KMS-11 (cell line): Measurements from ENCODE around the gene ITGA11.

ENCODE experiments used
- H2AFZ ChIP-seq: fragments of 200-600 bp; sonication (generic); 2 replicates; pipeline ENCODE4 v1.6.1; 2016; ENCODE audit warnings: antibody characterized with exemption, mixed run types, low read depth
- H3K27ac ChIP-seq: fragments of 200-600 bp; sonication (generic); 2 replicates; pipeline ENCODE4 v1.6.1; 2016; ENCODE audit warnings: mild to moderate bottlenecking, mixed run types
- H3K27me3 ChIP-seq: fragments of 200-600 bp; sonication (generic); 2 replicates; pipeline ENCODE4 v1.6.1; 2017; ENCODE audit warnings: mild to moderate bottlenecking, low read depth, mixed run types, moderate library complexity; ENCODE audit not compliant: insufficient read depth
- H3K36me3 ChIP-seq: fragments of 200-600 bp; sonication (generic); 2 replicates; pipeline ENCODE4 v1.6.1; 2017; ENCODE audit warnings: mild to moderate bottlenecking, mixed run types; ENCODE audit not compliant: insufficient read depth
- H3K4me1 ChIP-seq: fragments of 200-600 bp; sonication (generic); 2 replicates; pipeline ENCODE4 v1.6.1; 2016; ENCODE audit warnings: mild to moderate bottlenecking, low read depth, mixed run types; ENCODE audit not compliant: poor library complexity, severe bottlenecking
- H3K4me2 ChIP-seq: fragments of 200-600 bp; sonication (generic); 2 replicates; pipeline ENCODE4 v1.7.0; 2016; ENCODE audit warnings: mild to moderate bottlenecking, mixed run types
- H3K4me3 ChIP-seq: fragments of 200-600 bp; sonication (generic); IDR thresholded peaks from 2 replicates; pipeline ENCODE4 v1.6.1; 2017; ENCODE audit warnings: low read depth, low read length, mixed read lengths; ENCODE audit not compliant: insufficient read depth
- H3K79me2 ChIP-seq: fragments of 200-600 bp; sonication (generic); 2 replicates; pipeline ENCODE4 v1.6.1; 2016; ENCODE audit warnings: low read depth, mixed run types; ENCODE audit not compliant: insufficient read depth
- H3K9ac ChIP-seq: fragments of 200-600 bp; sonication (generic); 2 replicates; pipeline ENCODE4 v1.6.1; 2016; ENCODE audit warnings: mild to moderate bottlenecking, mixed run types
- H4K20me1 ChIP-seq: fragments of 200-600 bp; sonication (generic); 2 replicates; pipeline ENCODE4 v1.6.1; 2016; ENCODE audit warnings: mild to moderate bottlenecking, mixed run types; ENCODE audit not compliant: insufficient read depth
- CTCF ChIP-seq: fragments of 200-600 bp; sonication (generic); conservative IDR thresholded peaks from 2 replicates; pipeline ENCODE4 v1.6.1; 2017; ENCODE audit warnings: low read depth, mild to moderate bottlenecking, antibody characterized with exemption, low read length, moderate library complexity, mixed read lengths

ITGA11 gene

GRCh38 chr15:68409736-68410370 is 22.1 kb downstream of the ITGA11 start:
- H4K20me1 ChIP-seq = no peaks in the 10 kb centered on the region
- H3K27me3 ChIP-seq = no peaks in the 10 kb centered on the region
- no peaks in the 10 kb centered on the region for H3K36me3 ChIP-seq
- no peak overlapping the region for H2AFZ ChIP-seq
- H3K4me3 ChIP-seq = no peak overlapping the region
- H3K79me2 ChIP-seq = no peaks in the 10 kb centered on the region
- no peak overlapping the region for H3K27ac ChIP-seq
- no peak for TF ChIP-seq CTCF
- H3K4me2 ChIP-seq = no peak overlapping the region
- H3K4me1 ChIP-seq = no peaks in the 10 kb centered on the region
- H3K9ac ChIP-seq = no peak overlapping the region

GRCh38 chr15:68408971-68409370 is 23.0 kb downstream of the ITGA11 start:
- Histone ChIP-seq H3K9ac (no peak overlapping the region), H4K20me1 (no peaks in the 10 kb centered on the region), H3K27me3 (no peaks in the 10 kb centered on the region), H3K4me1 (no peaks in the 10 kb centered on the region), H2AFZ (no peak overlapping the region), H3K79me2 (no peaks in the 10 kb centered on the region), H3K4me3 (no peak overlapping the region), H3K4me2 (no peak overlapping the region), H3K27ac (no peak overlapping the region), H3K36me3 (no peaks in the 10 kb centered on the region)
- no peak for TF ChIP-seq CTCF

DNA sequence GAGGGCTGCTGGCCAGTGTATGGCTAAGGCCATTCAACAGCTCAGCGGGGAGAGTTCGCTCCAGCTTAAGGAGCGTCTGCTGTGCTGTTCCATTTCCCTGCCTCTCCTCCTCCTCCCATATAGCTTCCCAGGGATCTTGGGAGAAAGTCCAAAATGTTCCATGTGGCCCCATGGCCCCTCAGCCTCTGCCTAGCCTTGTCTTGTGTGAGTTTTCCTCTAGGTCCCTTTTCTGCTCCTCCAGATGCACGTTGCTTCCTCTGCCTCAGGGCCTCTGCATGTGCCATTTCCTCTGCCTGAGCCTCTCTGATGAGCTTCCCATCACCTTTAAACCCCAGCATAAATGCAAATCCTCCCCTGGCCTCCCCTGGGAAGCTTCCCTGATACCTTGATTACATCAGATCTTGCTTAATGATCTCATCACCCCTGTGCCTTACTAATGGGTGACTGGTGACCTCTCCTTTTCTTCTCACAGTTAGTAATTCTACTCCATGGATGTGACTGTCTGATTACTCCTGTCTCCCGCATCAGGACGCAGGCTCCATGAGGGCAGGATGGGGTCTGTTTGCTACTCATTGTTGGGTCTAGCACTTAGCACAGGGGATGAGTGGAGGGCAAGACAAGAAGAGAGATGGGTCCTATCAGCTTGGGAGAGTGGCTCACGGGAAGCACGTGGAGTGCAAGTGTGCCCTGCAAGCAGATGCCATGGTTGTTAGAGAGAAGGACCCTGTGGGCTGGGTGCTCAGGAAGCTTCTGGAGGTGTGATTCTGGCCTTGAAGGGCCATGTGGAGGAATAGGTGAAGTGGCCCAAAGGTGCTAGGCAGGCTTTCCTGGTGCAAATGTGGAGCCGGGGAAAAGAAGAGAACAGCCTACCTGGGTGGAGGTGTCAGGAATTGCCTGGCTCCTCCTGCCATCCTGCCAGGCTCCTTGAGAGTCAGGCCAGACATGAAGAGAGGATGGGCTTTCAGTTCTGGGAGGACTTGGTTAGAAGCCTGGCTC is 23.8 kb downstream of the ITGA11 start:
- Histone ChIP-seq H3K27me3 (no peaks in the 10 kb centered on the region), H3K79me2 (no peaks in the 10 kb centered on the region), H3K4me2 (no peak overlapping the region), H3K9ac (no peak overlapping the region), H3K36me3 (no peaks in the 10 kb centered on the region), H3K27ac (no peak overlapping the region), H3K4me1 (no peaks in the 10 kb centered on the region), H4K20me1 (no peaks in the 10 kb centered on the region), H2AFZ (no peak overlapping the region), H3K4me3 (no peak overlapping the region)
- TF ChIP-seq CTCF = no peak

DNA sequence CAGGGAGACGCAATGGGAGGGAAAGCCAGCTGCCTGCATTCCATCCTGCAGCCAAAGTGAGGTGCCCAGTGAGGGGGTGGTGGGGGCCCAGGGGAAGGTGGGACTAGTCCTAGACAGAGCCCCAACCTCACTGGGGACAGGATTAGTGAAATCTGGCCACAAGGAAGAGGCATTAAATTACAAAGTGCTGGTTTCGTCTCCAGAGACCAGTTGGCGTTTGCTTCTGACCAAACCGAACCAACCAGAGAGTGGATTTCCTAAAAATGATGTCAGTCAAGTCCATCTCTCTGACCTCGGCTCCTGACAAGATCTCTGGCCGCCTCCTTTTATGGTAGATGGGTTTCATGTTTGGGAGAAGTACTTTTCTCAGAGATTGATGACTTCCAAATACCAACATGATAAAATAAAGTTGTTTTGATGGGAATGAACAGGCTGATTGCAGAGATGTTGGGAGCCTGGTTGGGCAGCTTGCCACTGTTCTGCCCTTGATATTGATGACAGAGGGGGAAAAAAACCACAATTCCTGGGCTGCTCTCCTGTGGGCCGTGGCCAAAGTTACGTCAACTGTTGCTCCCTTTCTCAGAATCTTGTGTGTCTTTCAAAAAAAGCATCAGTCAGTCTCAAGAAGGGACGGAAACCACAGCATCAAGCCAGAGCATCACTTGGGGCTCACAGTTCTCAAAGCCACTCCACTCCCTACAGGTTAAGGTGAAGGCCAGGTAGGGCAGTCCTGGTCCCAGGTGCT is 24.6 kb downstream of the ITGA11 start:
- no peak overlapping the region for H3K4me2 ChIP-seq
- no peaks in the 10 kb centered on the region for H3K27me3 ChIP-seq
- no peaks in the 10 kb centered on the region for H4K20me1 ChIP-seq
- no peak overlapping the region for H3K9ac ChIP-seq
- H3K79me2 ChIP-seq = no peaks in the 10 kb centered on the region
- H3K4me1 ChIP-seq = no peaks in the 10 kb centered on the region
- H2AFZ ChIP-seq = no peak overlapping the region
- H3K36me3 ChIP-seq = no peaks in the 10 kb centered on the region
- no peak overlapping the region for H3K4me3 ChIP-seq
- H3K27ac ChIP-seq = no peak overlapping the region
- TF ChIP-seq CTCF = no peak
